ENCODE data around the gene SARNP. TPM values are rescaled to one million over a fixed set of nuclear protein-coding genes. Genes with fewer than 3 reads are reported as not detected.

SARNP gene
- total and polyA plus RNA-seq, 10 of the 15 experiments (the other 5 are each of a cell fraction or from before 2014, with no cell fraction given) = 77.6 to 445 (median 188) TPM

GRCh38 chr12:55830601-55831446 lies 13.3 kb upstream of the SARNP start:
- Histone ChIP-seq H3K9me3 (replicated peaks; ENCODE audit: control insufficient read depth, insufficient read depth, low read length) (no peaks in the 10 kb centered on the region), H2AFZ (ENCODE audit: control insufficient read depth, low read depth, low read length) (peak overlapping the region; percentile 88), H3K4me1 (ENCODE audit: control insufficient read depth, insufficient read depth, low read length) (peaks cover 19% of the 10 kb centered on the region; the same call in 1 of the 2 replicates), H3K27me3 (replicated peaks in 1 of 2; ENCODE audit: control insufficient read depth in 2 of 2, insufficient read depth in 2 of 2, low read length in 1 of 2) (no peaks in the 10 kb centered on the region), H4K20me1 (ENCODE audit: control insufficient read depth, insufficient read depth) (no peaks in the 10 kb centered on the region), H3K4me3 (peak overlapping the region; percentile 96), H3K36me3 (ENCODE audit: control insufficient read depth in 2 of 2, insufficient read depth in 2 of 2, low read length in 1 of 2) (no peaks in the 10 kb centered on the region; a peak in 1 of 4 replicates), H3K79me2 (ENCODE audit: control insufficient read depth, insufficient read depth, low read length) (peaks cover 47% of the 10 kb centered on the region), H3K9ac (ENCODE audit: control insufficient read depth, insufficient read depth, low read length) (peak overlapping the region; percentile 81), H3K4me2 (ENCODE audit: control insufficient read depth, insufficient read depth) (peak overlapping the region; percentile 86), H3K27ac (ENCODE audit: control insufficient read depth, insufficient read depth) (peak overlapping the region; percentile 76)
- WGBS (ENCODE audit: insufficient coverage, insufficient replicate concordance, low lambda C conversion rate, missing lambda C conversion rate) = 8% methylated on average over 23 of the region's 23 CpGs
- intact Hi-C loops (cut with micrococcal nuclease; ENCODE audit: unreplicated experiment) = no loop called here
- DNase-seq (ENCODE audit: low read depth, low spot score) (no peak), ATAC-seq (peak; percentile 22), FAIRE-seq (no peak)
- ChIA-PET SMC1A (ENCODE audit: uncharacterized antibody, unreplicated experiment) (interaction anchor here (0.7 to 4.1 kb wide), 12 partner anchors 10 to 1951 kb away, joined by 3 to 41 read pairs (median 5); partner anchors contain the start of genes ORMDL2, PYM1 and SARNP), RAD21 (ENCODE audit: unreplicated experiment) (interaction anchor here (0.8 to 3.4 kb wide), 10 partner anchors 13 to 286 kb away, joined by 3 to 26 read pairs (median 5); partner anchors contain the start of genes GDF11, ORMDL2, PYM1 and RAB5B), CTCF (interaction anchor here (0.8 to 5.7 kb wide), 13 partner anchors 12 to 485 kb away, joined by 3 to 89 read pairs (median 4); partner anchors contain the start of genes CNPY2, DGKA, ORMDL2 and PYM1), POLR2A (interaction anchor here (0.5 to 5.5 kb wide), 16 partner anchors 7 to 485 kb away, joined by 3 to 103 read pairs (median 4); partner anchors contain the start of genes DGKA, ORMDL2, PYM1 and RAB5B)
- in situ Hi-C loops (cut with MboI) = no loop called here
- BruUV-seq (replicated peaks) = no TSS peak
- TF ChIP-seq SMAD5 (IDR thresholded peaks at IDR 0.05; ENCODE audit: low read depth) (no peak), POLR2AphosphoS5 (IDR thresholded peaks at IDR 0.05; ENCODE audit: low read length) (no peak; the same call in 1 of the 2 replicates), NFYB (IDR thresholded peaks at IDR 0.05; ENCODE audit: insufficient read depth, low read depth, low read length) (no peak), POU2F2 (IDR thresholded peaks at IDR 0.05; ENCODE audit: borderline replicate concordance, low read depth, low read length) (0 out of 3 replicates have a peak, but pooled peaks have one; percentile 14), HDAC6 (IDR thresholded peaks at IDR 0.05; ENCODE audit: unreplicated experiment) (no peak), SUZ12 (IDR thresholded peaks at IDR 0.05; ENCODE audit: unreplicated experiment) (no peak), BCLAF1 (IDR thresholded peaks at IDR 0.05) (peak; percentile 90), TAF1 (IDR thresholded peaks at IDR 0.05; ENCODE audit: borderline replicate concordance, low read depth, low read length) (no peak), NFYA (IDR thresholded peaks at IDR 0.05; ENCODE audit: borderline replicate concordance, low read depth, low read length) (no peak), CREB1 (IDR thresholded peaks at IDR 0.05; ENCODE audit: low read depth) (peak; percentile 81), SIX5 (IDR thresholded peaks at IDR 0.05; ENCODE audit: low read depth, low read length, severe bottlenecking) (no peak), RB1 (IDR thresholded peaks at IDR 0.05; ENCODE audit: borderline replicate concordance) (no peak)
- TF ChIP-seq, protein P1, sequence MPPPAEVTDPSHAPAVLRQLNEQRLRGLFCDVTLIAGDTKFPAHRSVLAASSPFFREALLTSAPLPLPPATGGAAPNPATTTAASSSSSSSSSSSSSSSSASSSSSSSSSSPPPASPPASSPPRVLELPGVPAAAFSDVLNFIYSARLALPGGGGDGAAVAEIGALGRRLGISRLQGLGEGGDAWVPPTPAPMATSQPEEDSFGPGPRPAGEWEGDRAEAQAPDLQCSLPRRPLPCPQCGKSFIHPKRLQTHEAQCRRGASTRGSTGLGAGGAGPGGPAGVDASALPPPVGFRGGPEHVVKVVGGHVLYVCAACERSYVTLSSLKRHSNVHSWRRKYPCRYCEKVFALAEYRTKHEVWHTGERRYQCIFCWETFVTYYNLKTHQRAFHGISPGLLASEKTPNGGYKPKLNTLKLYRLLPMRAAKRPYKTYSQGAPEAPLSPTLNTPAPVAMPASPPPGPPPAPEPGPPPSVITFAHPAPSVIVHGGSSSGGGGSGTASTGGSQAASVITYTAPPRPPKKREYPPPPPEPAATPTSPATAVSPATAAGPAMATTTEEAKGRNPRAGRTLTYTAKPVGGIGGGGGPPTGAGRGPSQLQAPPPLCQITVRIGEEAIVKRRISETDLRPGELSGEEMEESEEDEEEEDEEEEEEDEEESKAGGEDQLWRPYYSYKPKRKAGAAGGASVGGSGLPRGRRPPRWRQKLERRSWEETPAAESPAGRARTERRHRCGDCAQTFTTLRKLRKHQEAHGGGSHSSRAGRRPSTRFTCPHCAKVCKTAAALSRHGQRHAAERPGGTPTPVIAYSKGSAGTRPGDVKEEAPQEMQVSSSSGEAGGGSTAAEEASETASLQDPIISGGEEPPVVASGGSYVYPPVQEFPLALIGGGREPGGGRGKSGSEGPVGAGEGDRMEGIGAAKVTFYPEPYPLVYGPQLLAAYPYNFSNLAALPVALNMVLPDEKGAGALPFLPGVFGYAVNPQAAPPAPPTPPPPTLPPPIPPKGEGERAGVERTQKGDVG (CRISPR knock-in tag; IDR thresholded peaks at IDR 0.05) = no peak
- TF ChIP-seq, protein P2, sequence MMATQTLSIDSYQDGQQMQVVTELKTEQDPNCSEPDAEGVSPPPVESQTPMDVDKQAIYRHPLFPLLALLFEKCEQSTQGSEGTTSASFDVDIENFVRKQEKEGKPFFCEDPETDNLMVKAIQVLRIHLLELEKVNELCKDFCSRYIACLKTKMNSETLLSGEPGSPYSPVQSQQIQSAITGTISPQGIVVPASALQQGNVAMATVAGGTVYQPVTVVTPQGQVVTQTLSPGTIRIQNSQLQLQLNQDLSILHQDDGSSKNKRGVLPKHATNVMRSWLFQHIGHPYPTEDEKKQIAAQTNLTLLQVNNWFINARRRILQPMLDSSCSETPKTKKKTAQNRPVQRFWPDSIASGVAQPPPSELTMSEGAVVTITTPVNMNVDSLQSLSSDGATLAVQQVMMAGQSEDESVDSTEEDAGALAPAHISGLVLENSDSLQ (IDR thresholded peaks at IDR 0.05) = no peak

All from GM12878 (cell line).